ENCODE measurements around the gene ZSCAN12. TPM values are rescaled to one million over a fixed set of nuclear protein-coding genes. Genes with fewer than 3 reads are reported as not detected.

ZSCAN12 gene
- total and polyA plus RNA-seq, 2 of the 13 experiments (the other 11 are each of a cell fraction or from before 2014, with no cell fraction given) = 2.8 to 8.9 TPM

DNA sequence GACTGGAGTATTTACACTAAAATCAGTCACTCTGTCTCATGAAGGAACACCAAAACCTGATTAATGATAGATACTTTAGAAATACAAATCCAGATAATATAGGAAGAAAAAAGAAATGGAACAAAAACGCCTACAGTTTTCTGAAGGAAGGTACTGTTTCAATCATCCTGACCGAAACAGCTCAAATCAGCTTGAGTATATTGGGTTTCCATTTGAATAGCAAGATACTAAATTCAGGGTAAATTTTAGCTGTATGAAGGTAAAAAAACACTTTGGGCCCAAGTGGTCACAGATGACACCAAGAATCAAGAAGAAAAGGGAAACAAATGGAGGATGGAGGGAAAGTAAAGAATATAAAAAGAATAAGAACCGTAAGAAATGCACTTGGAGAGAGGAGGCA, 36.9 kb upstream of the ZSCAN12 start:
- no peak overlapping the region for H2AFZ ChIP-seq (ENCODE audit: low read length)
- no peak overlapping the region for H3K4me2 ChIP-seq (ENCODE audit: low read depth, low read length)
- DNase-seq (ENCODE audit: low spot score) (no peak), ATAC-seq (no peak), FAIRE-seq (no peak)
- ChIA-PET POLR2A (no interaction called here), CTCF (ENCODE audit: low intra/inter-chr PET ratio, low total read pairs) (no interaction called here)
- no peaks in the 10 kb centered on the region for H3K79me2 ChIP-seq (ENCODE audit: insufficient read depth, low read length)
- WGBS (ENCODE audit: low lambda C conversion rate) = 33% methylated on average over 3 of the region's 3 CpGs
- BruUV-seq (replicated peaks) = no TSS peak
- no peaks in the 10 kb centered on the region for H4K20me1 ChIP-seq (ENCODE audit: insufficient read depth, low read length)
- H3K9ac ChIP-seq (ENCODE audit: insufficient read depth, low read depth, low read length) = no peak overlapping the region
- no peak overlapping the region for H3K4me3 ChIP-seq (replicated peaks in 1 of 3; ENCODE audit: insufficient read depth in 1 of 3, low read depth in 2 of 3, low read length in 3 of 3)
- no peaks in the 10 kb centered on the region for H3K36me3 ChIP-seq (replicated peaks in 1 of 2; ENCODE audit: control insufficient read depth in 1 of 2, insufficient read depth in 2 of 2, low read length in 2 of 2)
- intact Hi-C loops (cut with micrococcal nuclease; ENCODE audit: unreplicated experiment) = no loop called here
- H3K27me3 ChIP-seq (ENCODE audit: control insufficient read depth in 1 of 2, insufficient read depth in 2 of 2, low read length in 2 of 2) = 0 out of 5 replicates have a peak, but pooled peaks cover 0 to 3% of the 10 kb centered on the region in 2 experiments
- H3K9me3 ChIP-seq (ENCODE audit: low read length) = no peaks in the 10 kb centered on the region
- H3K27ac ChIP-seq (ENCODE audit: extremely low read length, insufficient read depth, low read length) = no peak overlapping the region
- in situ Hi-C loops (cut with HindIII; ENCODE audit: extremely low pct_ligation_motif_present, low pct_unique_long_range_greater_than_20kb) = no loop called here
- no peaks in the 10 kb centered on the region for H3K4me1 ChIP-seq (ENCODE audit: insufficient read depth, low read length)
- TF ChIP-seq ZNF260 (CRISPR knock-in tag; IDR thresholded peaks at IDR 0.05; ENCODE audit: borderline replicate concordance, low read depth) (no peak), TARDBP (CRISPR knock-in tag; IDR thresholded peaks at IDR 0.05) (no peak), MLXIP (CRISPR knock-in tag; IDR thresholded peaks at IDR 0.05; ENCODE audit: borderline replicate concordance) (no peak), SSRP1 (CRISPR knock-in tag; IDR thresholded peaks at IDR 0.05) (no peak), ETV5 (CRISPR knock-in tag; IDR thresholded peaks at IDR 0.05; ENCODE audit: borderline replicate concordance) (no peak), NR3C1 (CRISPR knock-in tag; IDR thresholded peaks at IDR 0.05) (no peak), NCOR1 (IDR thresholded peaks at IDR 0.05; ENCODE audit: borderline replicate concordance, low read length) (no peak), ZBTB7A (CRISPR knock-in tag; IDR thresholded peaks at IDR 0.05) (no peak), ZNF776 (CRISPR knock-in tag; IDR thresholded peaks at IDR 0.05) (no peak), CBFB (CRISPR knock-in tag; IDR thresholded peaks at IDR 0.05) (no peak), ZNF672 (CRISPR knock-in tag; IDR thresholded peaks at IDR 0.05) (no peak)
- TF ChIP-seq, protein P1, sequence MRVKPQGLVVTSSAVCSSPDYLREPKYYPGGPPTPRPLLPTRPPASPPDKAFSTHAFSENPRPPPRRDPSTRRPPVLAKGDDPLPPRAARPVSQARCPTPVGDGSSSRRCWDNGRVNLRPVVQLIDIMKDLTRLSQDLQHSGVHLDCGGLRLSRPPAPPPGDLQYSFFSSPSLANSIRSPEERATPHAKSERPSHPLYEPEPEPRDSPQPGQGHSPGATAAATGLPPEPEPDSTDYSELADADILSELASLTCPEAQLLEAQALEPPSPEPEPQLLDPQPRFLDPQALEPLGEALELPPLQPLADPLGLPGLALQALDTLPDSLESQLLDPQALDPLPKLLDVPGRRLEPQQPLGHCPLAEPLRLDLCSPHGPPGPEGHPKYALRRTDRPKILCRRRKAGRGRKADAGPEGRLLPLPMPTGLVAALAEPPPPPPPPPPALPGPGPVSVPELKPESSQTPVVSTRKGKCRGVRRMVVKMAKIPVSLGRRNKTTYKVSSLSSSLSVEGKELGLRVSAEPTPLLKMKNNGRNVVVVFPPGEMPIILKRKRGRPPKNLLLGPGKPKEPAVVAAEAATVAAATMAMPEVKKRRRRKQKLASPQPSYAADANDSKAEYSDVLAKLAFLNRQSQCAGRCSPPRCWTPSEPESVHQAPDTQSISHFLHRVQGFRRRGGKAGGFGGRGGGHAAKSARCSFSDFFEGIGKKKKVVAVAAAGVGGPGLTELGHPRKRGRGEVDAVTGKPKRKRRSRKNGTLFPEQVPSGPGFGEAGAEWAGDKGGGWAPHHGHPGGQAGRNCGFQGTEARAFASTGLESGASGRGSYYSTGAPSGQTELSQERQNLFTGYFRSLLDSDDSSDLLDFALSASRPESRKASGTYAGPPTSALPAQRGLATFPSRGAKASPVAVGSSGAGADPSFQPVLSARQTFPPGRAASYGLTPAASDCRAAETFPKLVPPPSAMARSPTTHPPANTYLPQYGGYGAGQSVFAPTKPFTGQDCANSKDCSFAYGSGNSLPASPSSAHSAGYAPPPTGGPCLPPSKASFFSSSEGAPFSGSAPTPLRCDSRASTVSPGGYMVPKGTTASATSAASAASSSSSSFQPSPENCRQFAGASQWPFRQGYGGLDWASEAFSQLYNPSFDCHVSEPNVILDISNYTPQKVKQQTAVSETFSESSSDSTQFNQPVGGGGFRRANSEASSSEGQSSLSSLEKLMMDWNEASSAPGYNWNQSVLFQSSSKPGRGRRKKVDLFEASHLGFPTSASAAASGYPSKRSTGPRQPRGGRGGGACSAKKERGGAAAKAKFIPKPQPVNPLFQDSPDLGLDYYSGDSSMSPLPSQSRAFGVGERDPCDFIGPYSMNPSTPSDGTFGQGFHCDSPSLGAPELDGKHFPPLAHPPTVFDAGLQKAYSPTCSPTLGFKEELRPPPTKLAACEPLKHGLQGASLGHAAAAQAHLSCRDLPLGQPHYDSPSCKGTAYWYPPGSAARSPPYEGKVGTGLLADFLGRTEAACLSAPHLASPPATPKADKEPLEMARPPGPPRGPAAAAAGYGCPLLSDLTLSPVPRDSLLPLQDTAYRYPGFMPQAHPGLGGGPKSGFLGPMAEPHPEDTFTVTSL (CRISPR knock-in tag; IDR thresholded peaks at IDR 0.05; ENCODE audit: borderline replicate concordance) = no peak
- TF ChIP-seq, protein P2, sequence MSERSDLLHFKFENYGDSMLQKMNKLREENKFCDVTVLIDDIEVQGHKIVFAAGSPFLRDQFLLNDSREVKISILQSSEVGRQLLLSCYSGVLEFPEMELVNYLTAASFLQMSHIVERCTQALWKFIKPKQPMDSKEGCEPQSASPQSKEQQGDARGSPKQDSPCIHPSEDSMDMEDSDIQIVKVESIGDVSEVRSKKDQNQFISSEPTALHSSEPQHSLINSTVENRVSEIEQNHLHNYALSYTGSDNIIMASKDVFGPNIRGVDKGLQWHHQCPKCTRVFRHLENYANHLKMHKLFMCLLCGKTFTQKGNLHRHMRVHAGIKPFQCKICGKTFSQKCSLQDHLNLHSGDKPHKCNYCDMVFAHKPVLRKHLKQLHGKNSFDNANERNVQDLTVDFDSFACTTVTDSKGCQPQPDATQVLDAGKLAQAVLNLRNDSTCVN (CRISPR knock-in tag; IDR thresholded peaks at IDR 0.05; ENCODE audit: borderline replicate concordance) = no peak
- TF ChIP-seq, protein P3, sequence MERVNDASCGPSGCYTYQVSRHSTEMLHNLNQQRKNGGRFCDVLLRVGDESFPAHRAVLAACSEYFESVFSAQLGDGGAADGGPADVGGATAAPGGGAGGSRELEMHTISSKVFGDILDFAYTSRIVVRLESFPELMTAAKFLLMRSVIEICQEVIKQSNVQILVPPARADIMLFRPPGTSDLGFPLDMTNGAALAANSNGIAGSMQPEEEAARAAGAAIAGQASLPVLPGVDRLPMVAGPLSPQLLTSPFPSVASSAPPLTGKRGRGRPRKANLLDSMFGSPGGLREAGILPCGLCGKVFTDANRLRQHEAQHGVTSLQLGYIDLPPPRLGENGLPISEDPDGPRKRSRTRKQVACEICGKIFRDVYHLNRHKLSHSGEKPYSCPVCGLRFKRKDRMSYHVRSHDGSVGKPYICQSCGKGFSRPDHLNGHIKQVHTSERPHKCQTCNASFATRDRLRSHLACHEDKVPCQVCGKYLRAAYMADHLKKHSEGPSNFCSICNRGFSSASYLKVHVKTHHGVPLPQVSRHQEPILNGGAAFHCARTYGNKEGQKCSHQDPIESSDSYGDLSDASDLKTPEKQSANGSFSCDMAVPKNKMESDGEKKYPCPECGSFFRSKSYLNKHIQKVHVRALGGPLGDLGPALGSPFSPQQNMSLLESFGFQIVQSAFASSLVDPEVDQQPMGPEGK (CRISPR knock-in tag; IDR thresholded peaks at IDR 0.05) = no peak

All from HepG2 (cell line).